ENCODE measurements around the gene FAM171A2. TPM values are rescaled to one million over a fixed set of nuclear protein-coding genes. Genes with fewer than 3 reads are reported as not detected.

FAM171A2 gene
- total RNA-seq, 1 donor from 2014 or later, result 20.6 TPM

DNA sequence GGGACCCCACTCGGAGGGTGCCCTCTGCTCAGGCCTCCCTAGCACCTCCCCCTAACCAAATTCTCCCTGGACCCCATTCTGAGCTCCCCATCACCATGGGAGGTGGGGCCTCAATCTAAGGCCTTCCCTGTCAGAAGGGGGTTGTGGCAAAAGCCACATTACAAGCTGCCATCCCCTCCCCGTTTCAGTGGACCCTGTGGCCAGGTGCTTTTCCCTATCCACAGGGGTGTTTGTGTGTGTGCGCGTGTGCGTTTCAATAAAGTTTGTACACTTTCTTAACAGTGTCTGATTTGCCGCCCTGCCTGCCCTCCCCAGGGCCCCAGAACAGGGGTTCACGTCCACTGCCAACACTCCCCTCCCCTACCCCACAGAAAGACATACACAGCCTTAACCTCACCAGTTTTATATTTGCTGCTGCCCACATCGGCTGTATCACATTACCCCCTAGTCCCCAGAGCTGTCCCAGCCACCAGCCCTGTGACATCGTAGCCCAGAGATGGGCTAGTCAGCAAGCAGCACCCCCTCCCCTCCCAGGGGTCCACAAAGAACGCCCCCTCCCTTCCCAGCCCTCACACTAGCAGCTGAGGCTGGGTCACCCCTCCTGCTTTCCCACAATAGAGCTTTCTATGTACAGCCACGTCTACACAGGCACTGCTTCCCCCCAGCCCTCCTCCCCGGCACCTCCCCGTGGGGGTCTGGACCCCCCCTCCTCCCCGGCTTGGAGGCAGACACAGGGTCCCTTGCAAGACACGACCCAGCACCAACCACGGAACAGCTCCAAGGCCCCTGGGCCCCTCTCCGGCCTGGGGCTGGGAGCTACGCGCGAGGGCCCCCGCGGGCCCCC lies 10.6 kb downstream of the FAM171A2 start:
- H3K4me1 Mint-ChIP-seq (ENCODE audit: low read depth), result no peaks in the 10 kb centered on the region
- no peaks in the 10 kb centered on the region for H3K9me3 Mint-ChIP-seq (ENCODE audit: low read depth)
- DNase-seq (ENCODE audit: low spot score), result no peak
- peak overlapping the region; percentile 49 for H3K27ac Mint-ChIP-seq (ENCODE audit: unreplicated experiment)
- no peak for TF ChIP-seq CTCF (IDR thresholded peaks at IDR 0.05)
- no peak overlapping the region for H3K4me3 Mint-ChIP-seq (ENCODE audit: unreplicated experiment)
- no peaks in the 10 kb centered on the region for H3K27me3 Mint-ChIP-seq (ENCODE audit: low read depth)
- peaks cover 5% of the 10 kb centered on the region for H3K36me3 Mint-ChIP-seq (ENCODE audit: low read depth)

DNA sequence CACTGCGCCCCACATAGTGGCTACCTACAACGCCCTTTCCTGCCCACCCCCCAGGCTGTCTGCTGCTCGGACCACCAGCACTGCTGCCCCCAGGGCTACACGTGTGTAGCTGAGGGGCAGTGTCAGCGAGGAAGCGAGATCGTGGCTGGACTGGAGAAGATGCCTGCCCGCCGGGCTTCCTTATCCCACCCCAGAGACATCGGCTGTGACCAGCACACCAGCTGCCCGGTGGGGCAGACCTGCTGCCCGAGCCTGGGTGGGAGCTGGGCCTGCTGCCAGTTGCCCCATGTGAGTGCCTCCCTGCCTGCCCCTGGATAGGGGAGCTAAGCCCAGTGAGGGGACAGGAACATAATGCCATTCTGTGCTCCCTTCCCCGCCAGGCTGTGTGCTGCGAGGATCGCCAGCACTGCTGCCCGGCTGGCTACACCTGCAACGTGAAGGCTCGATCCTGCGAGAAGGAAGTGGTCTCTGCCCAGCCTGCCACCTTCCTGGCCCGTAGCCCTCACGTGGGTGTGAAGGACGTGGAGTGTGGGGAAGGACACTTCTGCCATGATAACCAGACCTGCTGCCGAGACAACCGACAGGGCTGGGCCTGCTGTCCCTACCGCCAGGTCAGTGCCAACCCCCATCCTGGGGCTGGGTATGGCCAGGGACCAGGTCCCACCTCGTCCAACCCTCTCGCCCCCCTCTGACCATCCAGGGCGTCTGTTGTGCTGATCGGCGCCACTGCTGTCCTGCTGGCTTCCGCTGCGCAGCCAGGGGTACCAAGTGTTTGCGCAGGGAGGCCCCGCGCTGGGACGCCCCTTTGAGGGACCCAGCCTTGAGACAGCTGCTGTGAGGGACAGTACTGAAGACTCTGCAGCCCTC lies 11.5 kb downstream of the FAM171A2 start:
- Mint-ChIP-seq H3K4me1 (ENCODE audit: low read depth) (no peaks in the 10 kb centered on the region), H3K9me3 (ENCODE audit: low read depth) (no peaks in the 10 kb centered on the region), H3K27me3 (ENCODE audit: low read depth) (no peaks in the 10 kb centered on the region), H3K27ac (ENCODE audit: unreplicated experiment) (no peak overlapping the region), H3K36me3 (ENCODE audit: low read depth) (peaks cover 5% of the 10 kb centered on the region), H3K4me3 (ENCODE audit: unreplicated experiment) (no peak overlapping the region)
- TF ChIP-seq CTCF (IDR thresholded peaks at IDR 0.05), result no peak
- DNase-seq (ENCODE audit: low spot score), result no peak

- H3K27me3 Mint-ChIP-seq (ENCODE audit: low read depth), result no peaks in the 10 kb centered on the region
- peaks cover under 1% of the 10 kb centered on the region for H3K4me1 Mint-ChIP-seq (ENCODE audit: low read depth)
- H3K9me3 Mint-ChIP-seq (ENCODE audit: low read depth), result no peaks in the 10 kb centered on the region
- peaks cover 5% of the 10 kb centered on the region for H3K36me3 Mint-ChIP-seq (ENCODE audit: low read depth)
- no peak overlapping the region for H3K27ac Mint-ChIP-seq (ENCODE audit: unreplicated experiment)
- no peak for TF ChIP-seq CTCF (IDR thresholded peaks at IDR 0.05)
- H3K4me3 Mint-ChIP-seq (ENCODE audit: unreplicated experiment), result no peak overlapping the region
- DNase-seq (ENCODE audit: low spot score), result no peak
Observed at GRCh38 chr17:44351464-44351863, 12.2 kb downstream of the FAM171A2 start.

GRCh38 chr17:44350733-44351226 lies 12.9 kb downstream of the FAM171A2 start:
- Mint-ChIP-seq H3K27ac (ENCODE audit: unreplicated experiment) (no peak overlapping the region), H3K4me3 (ENCODE audit: unreplicated experiment) (no peak overlapping the region), H3K9me3 (ENCODE audit: low read depth) (no peaks in the 10 kb centered on the region), H3K27me3 (ENCODE audit: low read depth) (no peaks in the 10 kb centered on the region), H3K4me1 (ENCODE audit: low read depth) (peaks cover 8% of the 10 kb centered on the region), H3K36me3 (ENCODE audit: low read depth) (peaks cover 5% of the 10 kb centered on the region)
- TF ChIP-seq CTCF (IDR thresholded peaks at IDR 0.05), result peak; percentile 83
- no peak for DNase-seq (ENCODE audit: low spot score)

GRCh38 chr17:44349553-44350070 lies 14.0 kb downstream of the FAM171A2 start:
- no peak for TF ChIP-seq CTCF (IDR thresholded peaks at IDR 0.05)
- Mint-ChIP-seq H3K4me3 (ENCODE audit: unreplicated experiment) (no peak overlapping the region), H3K9me3 (ENCODE audit: low read depth) (no peaks in the 10 kb centered on the region), H3K36me3 (ENCODE audit: low read depth) (peaks cover 5% of the 10 kb centered on the region), H3K27me3 (ENCODE audit: low read depth) (no peaks in the 10 kb centered on the region), H3K27ac (ENCODE audit: unreplicated experiment) (no peak overlapping the region), H3K4me1 (ENCODE audit: low read depth) (peaks cover 13% of the 10 kb centered on the region)
- DNase-seq (ENCODE audit: low spot score), result no peak
